Esophagus squamous epithelium (tissue), 4 donors: ENCODE measurements around the gene MAP2K6.

Source experiments
- CTCF ChIP-seq, 6 experiments: fragments of 450-650 bp in 4 of 6; fragments of 200-600 bp in 2 of 6; sonication (generic) in 2 of 6; IDR thresholded peaks; one replicate each; pipeline ENCODE4 v1.5.1; 2016 to 2019; ENCODE audit warnings: antibody characterized with exemption in 6 of 6, mild to moderate bottlenecking in 4 of 6, moderate library complexity in 4 of 6
- POLR2A ChIP-seq, 4 donors: fragments of 450-650 bp; IDR thresholded peaks; one replicate each; pipeline ENCODE4 v1.6.1; 2017; ENCODE audit warnings: antibody characterized with exemption in 4 of 4, mild to moderate bottlenecking in 4 of 4, moderate library complexity in 3 of 4

- TF ChIP-seq CTCF (IDR thresholded peaks at IDR 0.05) (no peak), POLR2A (IDR thresholded peaks at IDR 0.05) (no peak)
Measured at GRCh38 chr17:69500911-69501429, 86.5 kb downstream of the MAP2K6 start.
